ENCODE results near the gene FECH.
"Not testable (repeated sequence)": the region's sequence is repeated elsewhere in the genome, so short reads cannot be mapped to it uniquely, and the experiment has no call there.

Gene FECH

GRCh38 chr18:57586251-57587049 is at the start of gene FECH:
TSS of gene FECH (minus strand) at chr18:57586702. CDS start at chr18:57586620, 82 bp downstream.
- DNase-seq: peak; percentile 63

- no peak for DNase-seq
These were observed 48.7 kb upstream of the FECH start for GRCh38 chr18:57635003-57635822.

GRCh38 chr18:57631697-57632096 is 45.2 kb upstream of the FECH start:
- DNase-seq: no peak

- no peak for DNase-seq
These were observed 44.5 kb upstream of the FECH start for GRCh38 chr18:57630754-57631595.

GRCh38 chr18:57630002-57630753 is 43.7 kb upstream of the FECH start:
- DNase-seq: peak; percentile 95

- DNase-seq: no peak
These were observed 42.9 kb upstream of the FECH start for GRCh38 chr18:57629422-57629821.

- no peak for DNase-seq
These were observed 41.0 kb upstream of the FECH start for GRCh38 chr18:57627488-57627887.

- DNase-seq: no peak
These were observed 38.5 kb upstream of the FECH start for GRCh38 chr18:57624988-57625387.

- DNase-seq: no peak
These were observed 34.7 kb upstream of the FECH start for GRCh38 chr18:57621246-57621604.

- no peak for DNase-seq
These were observed 33.4 kb upstream of the FECH start for GRCh38 chr18:57619876-57620275.

- no peak for DNase-seq
These were observed 32.4 kb upstream of the FECH start for GRCh38 chr18:57618910-57619309.

GRCh38 chr18:57603871-57604270 is 17.4 kb upstream of the FECH start:
- no peak for DNase-seq

GRCh38 chr18:57595347-57595746 is 8.8 kb upstream of the FECH start:
- no peak for DNase-seq

- not testable (repeated sequence) for DNase-seq
These were observed 6.2 kb upstream of the FECH start for GRCh38 chr18:57592716-57593115.

- no peak for DNase-seq
These were observed 2.7 kb upstream of the FECH start for GRCh38 chr18:57589161-57589560.

GRCh38 chr18:57587098-57587661 is 678 bp upstream of the FECH start:
- no peak for DNase-seq

GRCh38 chr18:57585855-57586250 is 649 bp downstream of the FECH start:
- DNase-seq: no peak

- no peak for DNase-seq
These were observed 1.1 kb downstream of the FECH start for GRCh38 chr18:57585421-57585820.

GRCh38 chr18:57584444-57584843 is 2.1 kb downstream of the FECH start:
- no peak for DNase-seq

GRCh38 chr18:57583297-57583835 is 3.1 kb downstream of the FECH start:
- DNase-seq: no peak

- peak; percentile 6 for DNase-seq
These were observed 5.1 kb downstream of the FECH start for GRCh38 chr18:57581301-57581934.
